BJ (cell line): ENCODE measurements around the gene WDFY2. TPM values are rescaled to one million over a fixed set of nuclear protein-coding genes. Genes with fewer than 3 reads are reported as not detected.

Experiments used
- CTCF ChIA-PET: fragments of 350-600 bp; formaldehyde crosslinking; extraction: SDS; loops from one replicate; lab custom pipeline; 2021; ENCODE audit warnings: antibody characterized with exemption, inconsistent platforms; lab: Yijun Ruan, JAX
- POLR2A ChIA-PET: fragments of 300-600 bp; sonication (Branson Sonifier 250); formaldehyde crosslinking; extraction: SDS; loops from one replicate; lab custom pipeline; 2021; ENCODE audit warnings: antibody characterized with exemption; lab: Charles Lee
- DNase-seq: peaks from one replicate; pipeline ENCODE4 v3.0.0-alpha.2; 2011; ENCODE audit warnings: low read depth
- H3K27me3 ChIP-seq: 2 replicates; pipeline ENCODE4 v1.6.0; 2011; ENCODE audit warnings: low read length; ENCODE audit not compliant: control insufficient read depth, insufficient read depth
- H3K36me3 ChIP-seq: 2 replicates; pipeline ENCODE4 v1.5.1; 2011; ENCODE audit warnings: low read length; ENCODE audit not compliant: control insufficient read depth, insufficient read depth
- H3K4me3 ChIP-seq: 2 replicates; pipeline ENCODE4 v1.5.1; 2011; ENCODE audit warnings: low read depth, mild to moderate bottlenecking, control low read depth, low read length
- polyA plus RNA-seq: library from polyadenylated mRNA; depleted of rRNA; stranded (reverse); fragments of >200 nt; gene quantifications from 2 replicates; pipeline ENCODE4 v1.2.3, GENCODE V29; 2011
- TF ChIP-seq, protein P1 (sequence below): IDR thresholded peaks from 2 replicates; pipeline ENCODE4 v1.5.1; 2011; ENCODE audit warnings: low read depth, mild to moderate bottlenecking, control low read depth, inconsistent platforms, low read length, moderate library complexity; ENCODE audit not compliant: insufficient read depth

Gene WDFY2
- polyA plus RNA-seq, 1 experiment = 4.3 TPM

DNA sequence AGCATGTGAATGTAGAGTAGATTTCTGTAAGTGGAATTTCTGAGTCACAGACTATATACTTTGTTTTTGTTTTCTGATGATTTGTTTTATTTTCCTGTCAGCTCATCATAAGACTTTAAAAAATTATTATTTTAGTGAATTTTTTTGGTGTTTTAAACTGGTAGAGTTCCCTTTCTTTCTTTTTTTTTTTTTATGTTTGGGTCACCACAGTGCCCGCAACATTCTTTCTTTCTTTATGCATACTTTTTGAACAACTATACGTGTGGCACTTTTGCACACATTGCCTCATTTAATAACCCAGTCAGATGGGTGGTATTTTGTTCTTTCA, 46.0 kb downstream of the WDFY2 start:
- Histone ChIP-seq H3K4me3 (no peak overlapping the region), H3K27me3 (no peaks in the 10 kb centered on the region), H3K36me3 (no peaks in the 10 kb centered on the region)
- POLR2A ChIA-PET = no interaction called here
- TF ChIP-seq, protein P1, sequence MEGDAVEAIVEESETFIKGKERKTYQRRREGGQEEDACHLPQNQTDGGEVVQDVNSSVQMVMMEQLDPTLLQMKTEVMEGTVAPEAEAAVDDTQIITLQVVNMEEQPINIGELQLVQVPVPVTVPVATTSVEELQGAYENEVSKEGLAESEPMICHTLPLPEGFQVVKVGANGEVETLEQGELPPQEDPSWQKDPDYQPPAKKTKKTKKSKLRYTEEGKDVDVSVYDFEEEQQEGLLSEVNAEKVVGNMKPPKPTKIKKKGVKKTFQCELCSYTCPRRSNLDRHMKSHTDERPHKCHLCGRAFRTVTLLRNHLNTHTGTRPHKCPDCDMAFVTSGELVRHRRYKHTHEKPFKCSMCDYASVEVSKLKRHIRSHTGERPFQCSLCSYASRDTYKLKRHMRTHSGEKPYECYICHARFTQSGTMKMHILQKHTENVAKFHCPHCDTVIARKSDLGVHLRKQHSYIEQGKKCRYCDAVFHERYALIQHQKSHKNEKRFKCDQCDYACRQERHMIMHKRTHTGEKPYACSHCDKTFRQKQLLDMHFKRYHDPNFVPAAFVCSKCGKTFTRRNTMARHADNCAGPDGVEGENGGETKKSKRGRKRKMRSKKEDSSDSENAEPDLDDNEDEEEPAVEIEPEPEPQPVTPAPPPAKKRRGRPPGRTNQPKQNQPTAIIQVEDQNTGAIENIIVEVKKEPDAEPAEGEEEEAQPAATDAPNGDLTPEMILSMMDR = no peak
- CTCF ChIA-PET = interaction anchor here (1.1 to 1.6 kb wide), 2 partner anchors 11 to 45 kb away, joined by 3 read pairs; no protein-coding TSS in a partner anchor
- DNase-seq = no peak

DNA sequence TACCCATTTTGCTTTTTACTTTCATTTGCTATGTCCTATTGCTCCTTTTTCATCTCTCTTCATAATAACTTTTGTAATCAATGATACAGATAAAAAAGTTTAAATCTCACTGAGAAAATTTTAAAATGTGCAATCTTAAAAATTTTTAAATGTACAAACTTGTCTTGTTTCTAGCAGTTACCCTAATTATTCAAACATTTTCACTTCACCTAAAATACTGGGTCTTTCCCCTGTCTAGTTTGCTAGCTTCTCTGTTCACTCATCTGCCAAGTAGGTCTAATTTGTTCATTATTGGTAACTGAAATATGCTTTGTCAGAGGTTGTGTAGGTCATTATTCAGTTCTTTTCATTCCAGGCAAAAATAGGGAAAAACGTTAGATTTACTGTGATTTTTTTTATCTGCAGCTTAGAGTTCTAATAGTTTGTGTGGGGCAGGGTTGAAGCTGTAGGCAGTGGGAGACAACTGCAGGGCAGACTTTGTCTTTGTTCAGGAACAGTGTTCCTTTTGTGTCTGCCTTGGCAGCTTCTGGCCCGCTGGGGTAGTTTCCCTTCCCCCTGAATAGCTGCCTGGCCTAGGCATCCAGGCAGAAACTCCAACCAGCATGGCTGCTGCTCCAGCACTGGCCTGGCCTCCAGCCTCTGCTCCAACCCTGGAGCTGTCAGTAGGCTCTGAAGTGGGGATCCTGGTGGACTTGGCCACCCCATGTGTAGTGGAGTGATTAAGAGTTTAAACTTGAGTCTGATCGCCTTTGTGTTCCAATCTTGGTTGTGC, 48.5 kb downstream of the WDFY2 start:
- TF ChIP-seq, protein P1 = no peak
- ChIA-PET POLR2A (no interaction called here), CTCF (no interaction called here)
- DNase-seq = no peak
- no peak overlapping the region for H3K4me3 ChIP-seq
- H3K27me3 ChIP-seq = no peaks in the 10 kb centered on the region
- no peaks in the 10 kb centered on the region for H3K36me3 ChIP-seq

DNA sequence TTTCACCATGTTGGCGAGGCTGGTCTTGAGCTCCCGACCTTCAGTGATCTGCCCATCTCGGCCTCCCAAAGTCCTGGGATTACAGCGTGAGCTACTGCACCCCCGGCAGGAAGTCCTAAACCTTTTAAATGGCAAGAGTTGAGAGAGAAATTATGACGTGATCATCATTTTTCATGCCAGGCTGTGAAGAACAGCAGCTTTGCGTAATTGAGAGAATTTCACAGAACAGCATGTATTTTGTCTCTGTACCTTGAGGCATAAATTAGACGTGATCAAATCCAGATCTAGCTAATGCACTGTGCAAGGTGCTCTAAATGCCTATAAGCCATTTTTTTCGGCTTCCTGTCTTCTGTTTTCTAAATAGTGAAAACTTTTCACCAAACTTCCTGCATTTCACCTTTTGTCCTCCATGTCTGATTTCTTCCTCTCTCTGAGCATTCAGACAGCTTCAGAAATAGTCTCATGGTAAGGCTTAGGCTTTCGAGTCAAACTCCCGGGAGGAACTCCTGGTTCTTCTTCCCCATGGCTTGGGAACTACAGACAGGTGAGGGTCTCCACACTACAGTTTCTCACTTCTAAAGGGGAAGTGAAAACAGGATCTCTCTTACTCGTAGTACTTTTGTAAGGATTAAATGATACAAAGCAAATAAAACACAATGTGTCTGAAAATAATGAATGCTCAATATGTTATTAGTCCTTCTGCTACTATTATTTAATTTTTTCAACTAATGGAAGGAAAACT, 51.0 kb downstream of the WDFY2 start:
- H3K27me3 ChIP-seq = no peaks in the 10 kb centered on the region
- CTCF ChIA-PET = interaction anchor here (0.6 to 0.7 kb wide), 2 partner anchors 11 to 73 kb away, joined by 4 read pairs; no protein-coding TSS in a partner anchor
- TF ChIP-seq, protein P1 = no peak
- H3K36me3 ChIP-seq = no peaks in the 10 kb centered on the region
- no peak overlapping the region for H3K4me3 ChIP-seq
- POLR2A ChIA-PET = interaction anchor here (0.6 kb wide), 1 partner anchor 8 kb away, joined by 3 read pairs; no protein-coding TSS in a partner anchor
- no peak for DNase-seq

DNA sequence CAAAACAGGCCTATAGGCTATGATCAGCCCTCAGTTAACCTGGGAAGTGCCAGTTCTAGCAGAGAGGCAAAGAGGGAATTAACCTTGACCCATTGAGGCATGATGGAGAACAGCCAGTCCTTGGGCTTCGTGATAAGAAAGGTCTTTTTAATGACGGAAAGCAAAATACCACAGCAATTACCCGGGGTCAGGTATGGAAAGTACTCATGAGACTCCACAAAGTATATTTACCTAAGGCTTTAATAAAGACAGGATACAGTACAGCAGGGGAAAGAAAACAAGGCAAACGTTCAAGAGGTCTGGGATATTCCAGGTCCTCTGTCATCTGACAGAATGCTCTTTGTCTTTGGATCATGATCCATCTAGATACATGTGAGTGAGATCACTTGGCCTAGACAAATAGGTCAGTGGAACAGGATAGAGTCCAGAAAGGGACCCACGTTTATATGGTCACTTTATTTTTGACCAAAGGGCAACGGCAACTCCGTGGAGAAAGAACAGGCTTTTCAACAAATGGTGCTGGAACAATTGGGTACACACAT, 52.2 kb downstream of the WDFY2 start:
- Histone ChIP-seq H3K27me3 (no peaks in the 10 kb centered on the region), H3K4me3 (no peak overlapping the region), H3K36me3 (no peaks in the 10 kb centered on the region)
- no peak for DNase-seq
- TF ChIP-seq, protein P1 = no peak
- POLR2A ChIA-PET = no interaction called here
- CTCF ChIA-PET = no interaction called here

DNA sequence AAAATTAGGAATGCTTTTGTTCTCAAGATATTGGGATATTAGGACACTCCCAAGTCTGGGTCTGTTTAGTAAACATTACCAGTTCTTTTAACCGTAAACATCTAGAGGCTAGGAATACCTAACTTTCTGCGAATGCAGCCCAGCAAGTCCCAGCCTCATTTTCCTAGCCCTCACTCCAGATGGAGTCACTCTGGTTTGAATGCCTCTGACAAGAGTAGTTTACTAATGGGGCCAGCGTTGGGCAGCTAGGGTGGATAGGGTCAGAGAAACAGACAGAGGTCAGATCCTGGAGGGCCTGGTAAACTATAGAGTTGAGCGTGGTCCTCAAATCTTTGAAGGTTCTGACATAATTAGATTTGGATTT, 53.6 kb downstream of the WDFY2 start:
- POLR2A ChIA-PET = no interaction called here
- no peak for DNase-seq
- TF ChIP-seq, protein P1 = no peak
- H3K27me3 ChIP-seq = no peaks in the 10 kb centered on the region
- CTCF ChIA-PET = no interaction called here
- H3K36me3 ChIP-seq = no peaks in the 10 kb centered on the region
- no peak overlapping the region for H3K4me3 ChIP-seq
